ENCODE measurements around the gene EAF1.
"Not testable (repeated sequence)": the region's sequence is repeated elsewhere in the genome, so short reads cannot be mapped to it uniquely, and the experiment has no call there.

The EAF1 gene

DNA sequence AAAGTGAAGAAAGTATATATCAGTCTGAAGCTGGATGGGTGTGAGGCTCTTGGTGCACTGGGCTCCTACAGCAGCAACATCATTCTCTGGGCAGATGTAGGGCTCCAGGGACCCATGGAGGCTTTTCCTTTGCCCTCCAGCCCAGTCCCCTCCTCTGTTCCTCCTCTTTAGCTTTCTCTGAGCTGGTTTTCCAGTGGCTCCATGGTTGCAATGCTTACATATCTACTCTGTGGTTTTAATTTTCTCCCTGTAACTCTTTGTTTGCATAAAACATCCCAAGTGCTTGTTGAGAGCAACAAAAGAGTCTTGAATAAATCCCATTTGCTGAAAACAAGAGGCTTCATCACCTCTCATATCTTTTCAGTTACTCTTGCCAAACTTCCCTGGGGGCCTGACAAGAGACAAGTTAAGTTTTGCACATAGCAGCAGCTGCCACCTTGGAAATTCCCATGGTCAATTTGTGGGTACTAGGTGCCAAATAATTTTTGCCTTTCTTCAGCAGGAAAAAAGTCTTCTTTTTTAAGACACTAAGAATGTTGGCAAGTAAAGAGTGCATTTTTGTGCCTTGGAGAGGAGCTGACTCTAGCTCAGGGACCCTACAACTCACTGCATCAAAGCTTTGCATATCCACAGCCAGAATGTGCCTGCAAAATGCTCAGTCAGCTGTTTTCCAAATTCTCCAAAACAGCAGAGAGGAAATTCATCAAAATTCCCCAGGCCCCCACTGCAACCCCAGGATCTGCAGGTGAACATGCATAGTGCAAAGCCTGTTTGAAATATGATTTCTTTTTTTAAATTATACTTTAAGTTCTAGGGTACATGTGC lies 52.2 kb downstream of the EAF1 start:
- no peak overlapping the region for H3K4me3 ChIP-seq (ENCODE audit: low read depth, low read length)
- DNase-seq (ENCODE audit: low read depth), result no peak
- TF ChIP-seq, protein P1, sequence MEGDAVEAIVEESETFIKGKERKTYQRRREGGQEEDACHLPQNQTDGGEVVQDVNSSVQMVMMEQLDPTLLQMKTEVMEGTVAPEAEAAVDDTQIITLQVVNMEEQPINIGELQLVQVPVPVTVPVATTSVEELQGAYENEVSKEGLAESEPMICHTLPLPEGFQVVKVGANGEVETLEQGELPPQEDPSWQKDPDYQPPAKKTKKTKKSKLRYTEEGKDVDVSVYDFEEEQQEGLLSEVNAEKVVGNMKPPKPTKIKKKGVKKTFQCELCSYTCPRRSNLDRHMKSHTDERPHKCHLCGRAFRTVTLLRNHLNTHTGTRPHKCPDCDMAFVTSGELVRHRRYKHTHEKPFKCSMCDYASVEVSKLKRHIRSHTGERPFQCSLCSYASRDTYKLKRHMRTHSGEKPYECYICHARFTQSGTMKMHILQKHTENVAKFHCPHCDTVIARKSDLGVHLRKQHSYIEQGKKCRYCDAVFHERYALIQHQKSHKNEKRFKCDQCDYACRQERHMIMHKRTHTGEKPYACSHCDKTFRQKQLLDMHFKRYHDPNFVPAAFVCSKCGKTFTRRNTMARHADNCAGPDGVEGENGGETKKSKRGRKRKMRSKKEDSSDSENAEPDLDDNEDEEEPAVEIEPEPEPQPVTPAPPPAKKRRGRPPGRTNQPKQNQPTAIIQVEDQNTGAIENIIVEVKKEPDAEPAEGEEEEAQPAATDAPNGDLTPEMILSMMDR (IDR thresholded peaks at IDR 0.05; ENCODE audit: control insufficient read depth, extremely low read depth, insufficient read depth), result no peak

DNA sequence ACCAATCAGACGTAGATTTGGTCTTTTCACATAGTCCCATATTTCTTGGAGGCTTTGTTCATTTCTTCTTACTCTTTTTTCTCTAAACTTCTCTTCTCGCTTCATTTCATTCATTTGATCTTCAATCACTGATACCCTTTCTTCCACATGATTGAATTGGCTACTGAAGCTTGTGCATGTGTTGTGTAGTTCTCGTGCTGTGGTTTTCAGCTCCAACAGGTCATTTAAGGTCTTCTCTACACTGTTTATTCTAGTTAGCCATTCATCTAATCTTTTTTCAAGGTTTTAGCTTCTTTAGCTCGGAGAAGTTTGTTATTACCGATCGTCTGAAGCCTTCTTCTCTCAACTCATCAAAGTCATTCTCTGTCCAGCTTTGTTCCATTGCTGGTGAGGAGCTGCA lies 57.2 kb downstream of the EAF1 start:
- not testable (repeated sequence) for DNase-seq (ENCODE audit: low read depth); H3K4me3 ChIP-seq (ENCODE audit: low read depth, low read length)

DNA sequence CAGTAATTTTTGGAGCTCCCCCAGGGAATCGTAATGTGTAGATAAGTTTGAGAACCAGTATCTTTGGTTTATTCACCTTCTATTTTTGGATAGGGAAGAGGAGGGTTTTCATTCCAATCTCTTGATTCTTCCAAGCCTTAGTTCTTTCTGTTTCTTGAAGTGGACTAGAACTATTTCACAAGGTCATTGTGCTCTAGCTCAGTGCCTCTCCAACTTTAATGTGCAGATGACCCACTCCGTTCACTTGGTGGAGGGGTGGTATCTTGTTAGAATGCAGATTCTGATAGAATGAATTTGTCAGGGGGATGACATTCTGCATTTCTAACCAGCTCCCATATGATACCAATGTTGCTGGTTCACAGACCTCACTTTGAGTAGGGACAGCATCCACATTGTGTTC lies 58.6 kb downstream of the EAF1 start:
- no peak overlapping the region for H3K4me3 ChIP-seq (ENCODE audit: low read depth, low read length)
- TF ChIP-seq, protein P1 (IDR thresholded peaks at IDR 0.05; ENCODE audit: control insufficient read depth, extremely low read depth, insufficient read depth), result no peak
- no peak for DNase-seq (ENCODE audit: low read depth)

DNA sequence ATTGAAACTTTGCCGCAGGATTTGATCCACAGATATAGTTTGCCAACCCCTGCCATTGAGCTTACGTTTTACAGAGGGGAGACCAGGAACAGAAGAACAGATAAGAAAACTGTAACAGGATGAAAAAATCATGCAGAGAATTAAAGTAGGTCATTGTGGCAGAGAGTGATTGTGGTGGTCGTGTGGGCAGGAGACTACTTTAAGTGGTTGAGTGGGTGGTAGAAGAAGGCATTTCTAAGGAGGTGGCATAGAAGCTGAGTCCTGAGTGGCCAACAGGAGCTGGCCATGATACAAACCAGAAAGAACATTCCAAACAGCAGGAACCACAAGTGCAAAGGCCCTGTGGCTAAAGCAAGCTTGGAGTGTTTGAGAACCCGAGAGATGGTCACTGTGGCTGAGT lies 59.6 kb downstream of the EAF1 start:
- H3K4me3 ChIP-seq (ENCODE audit: low read depth, low read length), result no peak overlapping the region
- DNase-seq (ENCODE audit: low read depth), result no peak
- TF ChIP-seq, protein P1 (IDR thresholded peaks at IDR 0.05; ENCODE audit: control insufficient read depth, extremely low read depth, insufficient read depth), result no peak

DNA sequence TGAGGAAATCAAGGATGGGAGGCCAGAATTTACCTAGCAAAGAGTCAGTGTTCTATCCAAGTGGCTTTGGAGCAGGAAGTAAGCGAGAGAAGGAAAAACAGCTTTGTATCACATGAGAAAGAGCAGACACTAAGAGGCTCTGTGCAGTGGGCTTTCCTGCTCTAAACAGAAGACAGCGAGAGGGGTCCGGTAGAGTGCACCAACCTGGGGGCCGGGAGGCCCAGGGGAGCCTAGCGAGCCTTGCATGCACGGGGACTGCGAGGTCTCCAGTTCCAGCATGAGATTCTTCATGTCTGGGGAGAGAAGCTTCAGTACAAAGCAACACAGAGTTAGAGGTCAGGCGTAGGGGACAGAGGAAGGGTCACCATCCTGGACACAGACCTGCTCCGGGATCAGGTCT lies 60.6 kb downstream of the EAF1 start:
- no peak overlapping the region for H3K4me3 ChIP-seq (ENCODE audit: low read depth, low read length)
- no peak for DNase-seq (ENCODE audit: low read depth)
- TF ChIP-seq, protein P1 (IDR thresholded peaks at IDR 0.05; ENCODE audit: control insufficient read depth, extremely low read depth, insufficient read depth), result no peak

DNA sequence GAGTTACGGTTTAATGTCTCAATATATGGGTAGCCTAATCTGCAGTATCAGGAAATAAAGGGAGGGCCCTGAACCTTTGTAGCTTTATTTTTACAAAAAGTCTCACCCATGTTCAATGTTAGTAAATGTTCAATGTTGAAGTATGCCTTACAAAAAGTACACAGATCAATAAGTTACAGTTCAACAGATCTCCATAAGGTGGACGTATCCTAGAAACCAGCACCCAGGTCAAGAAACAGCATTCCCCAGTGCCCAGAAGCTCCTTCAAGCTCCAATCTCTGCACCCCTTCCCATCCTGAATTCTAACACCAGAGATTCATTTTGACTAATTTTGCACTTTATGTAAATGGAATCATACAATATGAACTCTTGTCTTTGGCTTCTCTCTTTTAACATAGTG lies 62.8 kb downstream of the EAF1 start:
- no peak for DNase-seq (ENCODE audit: low read depth)
- TF ChIP-seq, protein P1 (IDR thresholded peaks at IDR 0.05; ENCODE audit: control insufficient read depth, extremely low read depth, insufficient read depth), result no peak
- H3K4me3 ChIP-seq (ENCODE audit: low read depth, low read length), result no peak overlapping the region

DNA sequence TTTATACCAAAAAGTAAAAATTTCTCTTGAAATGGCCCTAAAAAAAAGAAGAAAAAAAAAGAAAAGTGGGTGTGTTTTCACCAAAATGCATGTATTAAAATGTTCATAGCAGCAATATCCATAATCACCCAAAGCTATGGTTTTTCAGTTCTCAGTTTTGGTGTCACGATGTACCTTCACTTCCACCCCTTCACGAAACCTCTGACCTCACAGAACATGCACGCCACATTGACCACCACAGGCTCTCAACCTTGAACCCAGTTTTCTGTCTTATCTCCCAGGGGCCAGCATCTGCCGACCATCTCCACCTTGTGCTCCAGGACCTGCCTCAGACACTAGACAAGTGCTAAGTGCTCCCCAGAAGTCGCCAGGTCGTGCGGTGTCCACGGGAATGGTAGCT lies 63.7 kb downstream of the EAF1 start:
- no peak overlapping the region for H3K4me3 ChIP-seq (ENCODE audit: low read depth, low read length)
- no peak for DNase-seq (ENCODE audit: low read depth)
- TF ChIP-seq, protein P1 (IDR thresholded peaks at IDR 0.05; ENCODE audit: control insufficient read depth, extremely low read depth, insufficient read depth), result no peak

All from LNCaP clone FGC (cell line).